HG02763 (cell line): ENCODE measurements around the gene CAPN9.
"Not testable (repeated sequence)": the region's sequence is repeated elsewhere in the genome, so short reads cannot be mapped to it uniquely, and the experiment has no call there.

Source experiments
- ATAC-seq: cut with Tn5 transposase; IDR thresholded peaks from one replicate; pipeline ENCODE4 v1.9.1; 2021; ENCODE audit warnings: mild to moderate bottlenecking, moderate library complexity; ENCODE audit not compliant: unreplicated experiment

CAPN9 gene

GRCh38 chr1:230747127-230747730 lies at the start of gene CAPN9:
TSS of gene CAPN9 (plus strand) at chr1:230747388. CDS start at chr1:230747497, 109 bp downstream.
- no peak for ATAC-seq

GRCh38 chr1:230698130-230698529 lies 49.1 kb upstream of the CAPN9 start:
- ATAC-seq, result no peak

- not testable (repeated sequence) for ATAC-seq
Observed at GRCh38 chr1:230698964-230699363, 48.2 kb upstream of the CAPN9 start.

GRCh38 chr1:230699716-230700115 lies 47.5 kb upstream of the CAPN9 start:
- no peak for ATAC-seq

GRCh38 chr1:230700132-230700531 lies 47.1 kb upstream of the CAPN9 start:
- no peak for ATAC-seq

GRCh38 chr1:230701434-230701833 lies 45.8 kb upstream of the CAPN9 start:
- no peak for ATAC-seq

GRCh38 chr1:230701895-230702768 lies 45.1 kb upstream of the CAPN9 start:
- ATAC-seq, result no peak

GRCh38 chr1:230702934-230703678 lies 44.1 kb upstream of the CAPN9 start:
- no peak for ATAC-seq

- ATAC-seq, result no peak
Observed at GRCh38 chr1:230703679-230704385, 43.4 kb upstream of the CAPN9 start.

- no peak for ATAC-seq
Observed at GRCh38 chr1:230704830-230705229, 42.4 kb upstream of the CAPN9 start.

GRCh38 chr1:230705289-230706019 lies 41.7 kb upstream of the CAPN9 start:
- no peak for ATAC-seq

- no peak for ATAC-seq
Observed at GRCh38 chr1:230706020-230706699, 41.0 kb upstream of the CAPN9 start.

- ATAC-seq, result no peak
Observed at GRCh38 chr1:230706887-230707731, 40.1 kb upstream of the CAPN9 start.

GRCh38 chr1:230707732-230708630 lies 39.2 kb upstream of the CAPN9 start:
- no peak for ATAC-seq

- no peak for ATAC-seq
Observed at GRCh38 chr1:230708631-230709580, 38.3 kb upstream of the CAPN9 start.

GRCh38 chr1:230709619-230710542 lies 37.3 kb upstream of the CAPN9 start:
- no peak for ATAC-seq
